Middle frontal gyrus (tissue), 1 donor: ENCODE results near the gene GPR139.

Source experiments
- DNase-seq: peaks from one replicate; pipeline ENCODE4 v3.0.0-alpha.2; 2015; ENCODE audit warnings: low spot score; ENCODE audit errors: extremely low spot score

GPR139 gene

DNA sequence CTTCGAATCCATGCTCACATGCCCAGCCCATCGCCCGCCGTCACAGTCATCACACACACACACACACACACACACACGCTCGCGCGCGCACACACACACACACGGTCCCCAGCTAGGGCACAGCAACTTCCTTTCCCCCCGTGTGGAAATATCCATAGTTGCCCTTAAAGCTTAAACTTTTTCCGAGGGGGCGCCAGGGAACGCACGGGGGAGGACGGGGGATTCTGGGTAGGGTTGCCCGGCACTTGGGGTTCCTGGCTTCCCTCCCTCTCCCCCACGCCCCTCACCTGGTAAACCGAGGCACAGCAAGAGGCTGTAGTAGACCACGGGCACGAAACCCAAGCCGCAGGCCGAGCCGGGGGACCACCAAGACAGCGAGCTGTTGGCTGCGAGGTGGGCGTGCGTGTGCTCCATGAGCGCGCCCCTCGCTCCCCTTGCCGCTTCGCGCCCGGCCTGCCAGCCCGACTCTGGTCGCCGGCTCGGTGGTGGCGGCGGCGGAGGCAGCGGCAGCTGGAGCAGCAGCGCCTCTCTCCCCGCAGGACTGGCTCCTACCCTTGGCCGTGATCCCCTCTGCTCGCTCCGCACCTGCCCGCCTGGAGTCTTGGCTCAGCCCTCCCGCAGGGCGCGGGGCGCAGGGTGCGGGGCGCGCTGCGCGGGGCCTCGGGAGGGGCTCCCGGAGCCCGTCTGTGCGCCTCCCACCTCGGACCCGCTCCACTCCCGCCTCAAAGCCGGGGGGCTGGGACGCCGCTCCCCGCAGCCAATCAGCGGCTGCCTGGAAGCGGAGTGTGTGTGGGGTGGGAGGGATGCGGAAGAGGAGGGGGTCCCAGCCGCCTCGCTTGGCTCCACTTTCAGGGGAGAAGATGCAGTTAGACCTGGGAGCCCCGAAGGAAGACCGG lies at the start of gene GPR139:
GPR139 (minus strand) TSS at position 688 of the 896 bp plus-strand sequence; CDS start at position 414, 274 bp downstream.
- DNase-seq, result no peak

GRCh38 chr16:20122011-20122410 lies 48.3 kb upstream of the GPR139 start:
- DNase-seq, result no peak

GRCh38 chr16:20114356-20114755 lies 40.7 kb upstream of the GPR139 start:
- DNase-seq, result no peak

DNA sequence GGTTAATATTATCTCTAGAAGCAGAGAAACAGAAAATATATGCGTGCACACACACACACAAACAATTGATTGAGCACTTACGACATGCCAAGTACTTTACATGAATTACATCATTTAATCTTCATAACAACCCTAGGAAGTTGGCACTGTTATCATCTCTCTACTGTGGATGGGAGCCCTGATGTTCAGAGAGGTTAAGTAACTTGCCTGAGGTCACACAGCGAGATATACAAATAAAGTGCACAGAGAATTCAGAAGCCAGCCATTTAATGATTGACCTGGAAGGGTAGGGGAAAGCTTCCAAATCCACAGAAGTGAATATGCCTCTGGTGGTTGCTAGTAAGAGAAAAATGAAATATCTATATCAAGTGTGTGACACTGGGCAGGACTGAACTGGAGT lies 37.5 kb upstream of the GPR139 start:
- DNase-seq, result no peak

GRCh38 chr16:20107083-20107482 lies 33.4 kb upstream of the GPR139 start:
- no peak for DNase-seq

DNA sequence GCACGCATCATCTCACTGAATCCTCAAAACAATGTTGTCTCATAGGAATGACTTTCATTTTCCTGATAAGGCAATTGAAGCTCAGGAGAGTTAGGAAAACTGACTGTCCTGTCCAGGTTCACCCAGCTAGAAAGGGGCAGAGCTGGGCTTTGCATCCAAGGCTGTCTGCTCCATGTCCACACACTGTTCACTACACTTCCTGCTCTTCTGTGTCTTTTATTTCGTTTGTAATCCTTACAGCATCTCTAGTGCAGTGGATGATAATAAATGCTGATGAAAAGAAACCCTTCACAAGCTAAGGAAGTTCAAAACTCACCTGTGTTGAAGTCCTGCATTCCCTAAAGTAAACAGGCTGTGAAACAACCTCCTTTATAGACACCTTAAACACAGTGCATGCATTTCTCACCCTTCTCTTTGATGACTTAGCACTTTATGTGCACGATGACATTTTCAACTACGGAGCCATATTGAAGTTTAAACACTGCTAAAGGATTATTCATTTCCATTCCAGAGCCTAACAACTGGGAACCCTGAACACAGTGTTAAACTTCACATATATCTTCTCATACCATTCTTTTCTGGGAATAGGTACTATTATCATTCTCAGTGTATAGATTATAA lies 31.0 kb upstream of the GPR139 start:
- no peak for DNase-seq

- DNase-seq, result no peak
These were observed 28.8 kb upstream of the GPR139 start for GRCh38 chr16:20102521-20102920.

DNA sequence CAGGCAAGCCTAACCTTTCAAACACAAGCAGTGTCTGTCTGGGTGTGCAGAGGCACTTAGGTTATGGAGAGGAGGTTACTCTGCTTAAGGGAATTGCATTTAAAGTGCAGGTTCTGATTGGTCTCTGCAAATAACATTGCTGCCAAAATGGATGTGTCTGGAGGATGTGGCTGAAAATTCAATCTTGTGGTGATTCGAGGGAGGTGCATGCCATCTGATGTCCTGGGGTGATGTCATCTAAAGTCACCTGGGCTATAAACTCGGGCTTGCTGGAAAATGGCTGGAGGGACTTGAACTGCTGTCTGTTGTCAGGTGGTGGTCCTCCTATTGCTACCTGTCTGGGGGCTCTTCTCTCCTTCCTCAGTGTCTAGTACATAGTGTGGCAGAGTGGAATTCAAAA lies 28.3 kb upstream of the GPR139 start:
- DNase-seq, result no peak

- DNase-seq, result no peak
These were observed 25.7 kb upstream of the GPR139 start for GRCh38 chr16:20099375-20099774.

GRCh38 chr16:20094157-20094556 lies 20.5 kb upstream of the GPR139 start:
- no peak for DNase-seq

DNA sequence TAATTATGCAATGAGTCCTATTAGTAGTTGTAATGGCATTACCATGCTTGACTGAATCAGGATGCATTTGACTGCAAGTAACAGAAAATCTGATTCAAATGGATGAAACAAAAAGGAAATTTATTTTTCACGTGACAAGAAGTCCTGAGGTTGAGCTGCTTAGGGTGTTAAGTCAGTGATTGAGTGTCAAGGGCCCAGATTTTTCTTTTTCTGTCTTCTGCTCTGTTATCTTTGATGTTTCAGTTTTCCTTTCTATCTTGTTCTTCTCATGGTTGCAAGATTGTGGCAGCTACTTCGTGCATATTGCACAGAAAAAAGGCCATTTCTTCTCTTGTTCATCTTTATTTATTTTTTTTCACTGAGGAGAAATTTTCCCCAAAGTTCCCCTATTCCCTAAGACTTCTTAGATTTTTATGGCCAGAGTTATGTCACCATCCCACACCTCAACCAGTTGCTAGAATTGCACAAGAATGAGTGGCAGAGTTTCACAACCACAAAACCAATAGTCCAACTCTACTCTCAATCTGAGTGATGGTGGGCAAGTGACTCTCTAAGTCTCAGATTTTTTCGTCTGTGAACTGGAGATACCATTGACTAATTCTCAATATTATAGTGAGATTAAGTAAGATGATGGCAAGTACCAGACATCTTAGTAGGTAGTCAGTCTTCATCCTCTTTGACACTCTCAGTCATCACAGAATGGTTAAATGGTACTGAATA lies 15.7 kb upstream of the GPR139 start:
- no peak for DNase-seq

DNA sequence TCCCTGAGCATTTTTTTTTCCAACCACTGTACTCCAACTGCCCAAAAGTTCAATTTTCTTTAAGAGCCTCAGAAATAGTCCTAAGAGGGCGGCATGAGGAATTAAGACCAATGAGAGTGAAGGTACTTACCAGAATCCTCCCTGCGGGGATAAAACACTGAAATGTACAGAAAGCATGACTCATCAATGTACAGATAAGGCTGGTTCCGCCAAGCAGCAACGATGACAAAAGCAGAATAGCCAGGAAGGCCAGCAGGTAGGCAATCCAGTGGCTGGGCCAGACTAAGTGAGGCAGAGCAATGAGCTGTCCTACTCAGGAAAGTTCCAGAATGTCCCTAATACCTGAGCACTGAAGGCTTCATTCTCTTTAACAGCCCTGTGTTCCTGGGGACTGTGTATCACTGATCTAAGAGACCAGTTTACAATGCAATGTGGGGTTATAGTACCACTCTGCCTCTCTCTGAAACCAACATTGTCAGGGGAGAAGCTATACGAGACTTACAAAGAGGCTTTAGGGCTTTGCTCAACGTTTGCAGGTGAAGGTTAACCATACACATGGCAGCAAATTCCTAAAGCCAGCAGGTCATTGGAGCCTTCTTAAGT lies 11.0 kb upstream of the GPR139 start:
- DNase-seq, result no peak

DNA sequence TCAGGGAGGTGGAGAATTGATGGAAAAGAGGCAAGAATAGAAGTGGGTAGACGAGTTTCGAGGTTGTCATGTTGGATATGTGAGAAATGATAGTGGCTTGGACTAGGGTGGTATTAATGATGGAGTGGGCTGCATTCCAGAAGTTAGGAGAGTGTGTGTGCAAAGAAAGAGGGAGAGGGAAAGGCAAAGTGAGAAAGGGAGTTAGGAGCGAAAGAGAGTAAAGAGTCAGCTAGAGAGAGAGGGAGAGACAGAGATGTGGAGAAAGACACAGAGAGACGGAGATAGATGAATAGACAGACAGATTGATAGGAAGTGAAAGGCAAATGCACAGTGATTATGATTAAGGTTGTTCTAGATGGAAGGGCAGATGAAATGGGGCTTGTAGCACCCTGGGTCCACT lies 5.4 kb upstream of the GPR139 start:
- no peak for DNase-seq

GRCh38 chr16:20075243-20075642 lies 1.6 kb upstream of the GPR139 start:
- no peak for DNase-seq

- DNase-seq, result no peak
These were observed 655 bp upstream of the GPR139 start for GRCh38 chr16:20074099-20074991.

- no peak for DNase-seq
These were observed 852 bp downstream of the GPR139 start for GRCh38 chr16:20072874-20073202.

DNA sequence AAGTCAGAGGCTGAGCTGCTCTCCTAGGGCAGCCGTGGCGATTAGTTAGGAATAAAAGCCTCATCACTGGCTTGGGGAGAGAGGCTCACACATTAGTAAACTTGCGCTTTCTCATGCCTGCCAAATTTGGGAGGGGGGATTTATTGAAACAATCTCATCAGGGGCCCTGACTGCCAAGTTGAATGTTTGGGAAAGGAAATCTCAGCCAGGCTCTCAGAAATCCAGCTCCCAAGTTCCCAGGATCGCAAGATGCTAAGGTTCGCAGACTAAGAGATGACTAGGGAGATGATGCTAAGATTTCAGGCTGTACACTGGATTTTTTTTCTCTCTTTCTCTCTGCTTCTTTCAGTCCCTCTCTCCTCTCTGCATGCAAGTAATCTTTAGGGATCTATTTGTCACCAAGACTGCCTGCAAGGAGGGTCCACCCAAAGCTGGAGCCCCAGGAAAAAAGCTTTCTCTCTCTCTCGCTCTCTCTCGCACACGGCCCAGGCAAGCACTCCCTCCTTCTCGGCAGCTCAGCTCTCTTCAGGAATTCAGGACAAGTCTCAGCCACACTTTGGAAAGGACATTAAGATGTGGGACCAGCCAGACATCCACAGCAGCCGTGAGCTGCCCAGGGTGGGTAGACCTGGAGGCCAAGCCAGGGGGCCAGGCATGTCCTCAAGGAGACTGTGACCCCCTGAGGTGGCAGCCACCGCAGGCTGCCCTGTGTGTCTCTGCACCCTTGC lies 1.4 kb downstream of the GPR139 start:
- no peak for DNase-seq

GRCh38 chr16:20064931-20065330 lies 8.8 kb downstream of the GPR139 start:
- DNase-seq, result no peak

GRCh38 chr16:20064520-20064919 lies 9.2 kb downstream of the GPR139 start:
- no peak for DNase-seq

- no peak for DNase-seq
These were observed 12.6 kb downstream of the GPR139 start for GRCh38 chr16:20061132-20061531.
